GM19372 (cell line): ENCODE results near the gene HS3ST4.
"Not testable (repeated sequence)": the region's sequence is repeated elsewhere in the genome, so short reads cannot be mapped to it uniquely, and the experiment has no call there.

ENCODE experiments used
- ATAC-seq: cut with Tn5 transposase; IDR thresholded peaks from one replicate; pipeline ENCODE4 v1.9.1; 2021; ENCODE audit warnings: mild to moderate bottlenecking, low read depth, moderate library complexity; ENCODE audit not compliant: unreplicated experiment

The HS3ST4 gene

DNA sequence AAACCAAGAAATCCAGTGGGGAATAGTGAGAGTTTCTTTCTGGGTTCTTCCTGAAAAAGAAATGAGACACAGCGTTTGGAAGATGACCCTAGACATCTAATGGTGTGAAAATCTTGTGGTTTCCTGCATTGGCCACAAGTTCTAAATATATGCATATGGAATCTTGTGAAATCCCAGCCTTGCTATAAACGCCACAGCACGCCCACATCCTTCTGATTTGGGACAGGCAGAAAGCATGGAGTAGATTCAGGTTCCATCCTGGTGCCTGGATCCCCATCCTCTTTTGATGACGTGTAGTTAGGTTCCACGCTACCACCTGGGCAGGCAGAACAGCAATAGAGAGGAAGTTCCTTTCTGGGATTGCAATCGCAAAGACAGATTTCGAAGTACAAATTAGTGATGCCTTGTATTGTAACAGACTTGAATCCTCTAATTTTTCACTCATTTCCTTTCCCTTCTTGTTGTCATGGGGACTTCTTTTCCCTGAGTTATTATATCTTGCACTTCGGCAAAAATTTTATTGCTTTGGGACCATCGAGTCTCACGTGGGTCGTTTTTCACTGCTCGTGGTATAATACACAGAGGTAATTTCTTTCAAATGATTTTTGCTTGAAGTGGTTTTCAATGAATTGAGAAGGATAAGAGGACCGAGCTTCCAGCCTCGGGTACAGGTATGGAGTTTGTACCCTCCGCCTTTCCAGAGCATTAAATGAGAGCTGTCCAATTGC, 37.6 kb downstream of the HS3ST4 start:
- no peak for ATAC-seq

DNA sequence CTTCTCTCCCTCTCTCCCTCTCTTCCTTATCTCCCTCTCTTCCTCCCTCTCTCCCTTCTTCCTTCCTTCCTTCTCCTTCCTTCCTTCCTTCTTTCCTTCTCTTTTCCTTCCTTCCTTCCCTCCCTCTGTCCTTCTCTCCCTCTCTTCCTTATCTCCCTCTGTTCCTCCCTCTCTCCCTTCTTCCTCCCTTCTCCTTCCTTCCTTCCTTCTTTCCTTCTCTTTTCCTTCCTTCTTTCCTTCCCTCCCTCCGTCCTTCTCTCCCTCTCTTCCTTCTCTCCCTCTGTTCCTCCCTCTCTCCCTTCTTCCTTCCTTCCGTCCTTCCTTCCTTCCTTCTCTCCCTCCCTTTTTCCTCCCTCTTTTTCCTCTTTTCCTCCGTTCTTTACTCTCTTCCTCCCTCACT, 38.6 kb downstream of the HS3ST4 start:
- no peak for ATAC-seq

DNA sequence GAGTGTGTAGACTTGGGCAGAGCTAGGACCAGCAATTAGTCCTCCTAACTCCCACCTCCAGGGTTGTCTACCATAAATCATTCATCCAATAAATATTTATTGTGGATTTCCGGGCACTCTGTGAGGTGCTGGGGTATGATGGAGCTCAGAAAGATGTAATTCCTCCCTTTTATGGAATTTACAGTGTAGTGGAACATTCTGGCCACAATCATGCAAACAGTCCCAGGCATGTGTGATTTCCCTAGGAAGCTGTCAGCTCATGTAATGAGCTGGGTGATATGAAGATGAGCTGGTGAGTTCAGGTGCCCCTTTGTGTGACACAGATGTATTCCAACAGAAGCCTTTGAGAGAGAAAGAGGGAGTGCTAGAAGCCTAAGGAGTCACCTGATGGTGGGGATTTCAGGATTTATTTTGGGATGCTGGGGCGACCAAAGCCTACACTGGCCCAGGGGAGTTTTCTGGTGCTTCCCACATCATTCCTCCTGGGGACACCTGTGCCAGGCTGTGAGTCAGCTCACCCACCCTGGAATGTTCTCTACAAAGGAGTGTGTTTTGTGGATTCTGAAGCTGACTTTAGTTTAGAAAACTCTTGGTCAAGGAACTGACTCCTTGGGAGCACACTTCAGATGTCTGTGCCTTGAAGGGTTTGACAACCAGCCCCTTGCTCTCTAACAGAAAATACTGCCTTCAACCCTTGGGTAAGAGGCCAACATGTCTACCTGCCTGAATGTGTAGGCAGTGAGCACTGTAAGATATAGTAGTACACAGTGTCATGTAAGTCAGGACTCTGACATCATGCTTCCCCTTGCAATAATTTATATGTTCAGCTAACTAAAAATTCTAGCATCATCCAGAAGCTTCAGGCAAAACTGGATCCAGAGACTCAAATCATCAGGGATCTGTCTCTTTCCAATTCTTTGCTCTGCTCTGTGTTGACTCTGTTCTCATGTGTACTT, 42.9 kb downstream of the HS3ST4 start:
- ATAC-seq = no peak

DNA sequence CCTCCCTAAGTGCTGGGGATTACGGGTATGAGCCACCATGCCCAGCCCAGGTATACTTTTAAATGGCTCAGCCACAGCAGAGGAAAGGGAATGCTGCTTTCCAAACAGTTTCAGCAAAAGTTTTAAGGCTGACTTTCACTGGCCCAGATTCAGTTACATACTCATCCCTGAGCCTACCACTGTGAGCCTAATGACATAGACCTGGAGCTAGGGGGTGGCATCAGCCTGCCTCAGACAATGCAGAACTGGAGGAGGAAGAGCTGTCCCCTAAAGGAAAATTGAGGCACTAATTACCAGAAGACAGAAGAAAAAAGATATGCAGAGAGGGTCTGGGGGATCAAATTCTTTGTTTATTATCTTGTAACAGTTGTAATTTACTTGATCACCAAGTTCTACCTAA, 43.9 kb downstream of the HS3ST4 start:
- ATAC-seq = no peak

DNA sequence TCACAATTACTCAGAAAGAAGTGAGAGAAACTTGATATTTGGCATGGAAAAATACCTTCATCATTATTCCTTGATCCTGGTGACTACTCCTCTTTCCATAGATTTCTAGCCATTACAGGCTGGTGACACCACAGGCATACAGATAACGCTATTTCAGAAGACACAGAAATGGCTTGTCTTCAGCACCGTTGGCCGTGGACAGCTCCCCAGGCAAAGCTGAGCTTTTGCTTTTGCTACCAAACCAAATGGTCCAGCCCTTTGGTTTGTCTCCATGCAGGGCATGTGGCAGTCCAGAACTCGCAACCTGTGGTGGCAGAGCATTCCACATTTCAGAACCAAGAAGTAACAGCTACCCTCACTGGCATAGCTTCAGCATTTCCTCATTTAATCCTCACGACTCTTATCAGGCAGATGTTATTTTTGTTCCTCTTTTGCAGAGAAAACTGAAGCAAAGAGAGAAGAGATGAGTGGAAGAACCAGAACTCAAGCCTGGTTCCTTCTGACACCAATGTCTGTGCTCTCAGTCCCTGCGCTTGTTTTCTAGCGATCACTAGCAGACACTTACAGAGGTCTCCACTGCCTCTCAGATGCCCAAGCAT, 55.5 kb downstream of the HS3ST4 start:
- no peak for ATAC-seq

DNA sequence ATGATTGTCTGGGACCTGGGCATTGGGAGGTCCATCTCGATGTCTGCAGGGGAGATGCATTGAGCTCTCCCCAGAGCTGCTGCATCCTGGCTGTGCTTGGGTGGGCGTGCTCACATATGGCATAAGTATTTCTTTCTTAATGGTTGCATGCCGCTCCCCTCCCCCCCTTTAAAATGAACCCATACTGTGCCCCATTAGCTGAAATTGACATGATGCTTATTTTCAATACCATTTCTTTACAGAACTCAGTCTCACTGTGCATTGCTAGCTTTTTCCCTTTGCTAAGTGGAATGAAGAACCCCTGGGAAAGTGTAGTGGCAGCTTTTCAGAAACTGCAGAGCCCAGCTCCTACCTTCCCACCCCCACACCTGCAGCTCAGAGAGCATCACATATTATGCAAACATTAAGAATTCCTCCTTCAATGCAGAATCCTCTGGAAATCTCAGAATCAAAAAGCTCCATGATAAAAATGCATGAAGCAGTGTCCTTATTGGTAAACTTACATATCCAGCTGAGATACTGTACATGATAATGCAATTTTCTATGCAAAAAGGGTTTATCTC, 56.4 kb downstream of the HS3ST4 start:
- ATAC-seq = no peak

DNA sequence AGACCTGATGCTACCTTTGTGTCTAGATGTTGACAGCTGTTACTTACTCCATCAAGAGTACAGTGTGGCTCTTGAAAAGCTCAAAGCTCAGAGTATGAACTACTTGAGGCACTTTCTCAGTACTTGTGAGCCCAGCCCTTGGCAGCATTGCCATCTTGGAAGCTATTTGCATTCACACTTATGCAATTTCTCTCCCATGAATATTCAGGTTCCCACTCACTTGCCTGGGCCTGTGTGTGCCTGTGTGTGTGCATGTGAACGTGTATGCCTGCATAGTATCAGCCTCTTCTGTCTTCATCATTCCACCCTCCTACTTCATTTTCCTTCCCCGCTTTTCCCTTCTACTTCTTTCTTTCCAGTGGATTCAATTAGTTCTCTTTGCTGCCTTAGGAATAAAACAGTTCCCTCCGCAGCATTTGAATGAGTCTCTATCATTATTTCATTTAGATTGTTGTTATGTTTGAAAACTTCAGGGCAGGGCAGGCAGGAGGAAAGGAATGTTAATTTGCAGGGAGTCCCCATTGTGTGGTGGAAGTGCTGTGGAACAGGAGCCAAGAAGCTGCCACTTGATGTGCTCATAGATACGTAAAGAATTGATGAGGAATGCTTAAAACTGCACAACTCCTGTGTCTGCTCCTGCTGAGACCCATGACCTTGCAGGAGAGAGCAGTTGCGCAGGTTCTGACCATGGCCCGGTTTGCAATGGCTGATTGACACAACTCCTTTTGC, 58.9 kb downstream of the HS3ST4 start:
- no peak for ATAC-seq

DNA sequence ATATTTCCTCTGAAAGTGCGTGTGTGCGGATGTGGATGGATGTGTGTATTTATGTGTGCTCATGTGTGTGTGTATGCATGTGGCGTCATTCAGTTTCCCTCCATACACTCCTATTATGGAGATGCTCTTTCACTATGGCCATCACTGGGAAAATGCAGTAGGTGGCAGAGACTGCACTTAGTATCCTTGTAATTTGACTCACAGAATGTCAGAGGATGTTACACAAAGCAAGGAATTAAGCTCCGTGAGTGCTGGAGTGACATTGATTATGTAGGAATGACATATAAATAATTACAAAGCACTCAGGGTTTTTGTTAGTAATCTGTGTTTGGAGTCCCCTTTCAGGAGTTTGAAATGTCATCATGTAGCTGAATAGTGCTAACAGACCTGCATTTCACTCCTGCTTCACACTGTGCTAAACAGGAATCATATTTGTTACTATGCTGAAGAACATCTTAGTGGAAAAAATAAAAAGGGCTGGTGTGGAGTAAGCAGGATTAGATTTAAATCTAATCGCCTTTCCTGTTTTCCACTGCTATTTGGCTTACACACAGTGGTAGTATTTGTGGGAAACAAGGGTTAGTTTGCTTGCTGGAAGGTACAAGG, 59.6 kb downstream of the HS3ST4 start:
- ATAC-seq = no peak

DNA sequence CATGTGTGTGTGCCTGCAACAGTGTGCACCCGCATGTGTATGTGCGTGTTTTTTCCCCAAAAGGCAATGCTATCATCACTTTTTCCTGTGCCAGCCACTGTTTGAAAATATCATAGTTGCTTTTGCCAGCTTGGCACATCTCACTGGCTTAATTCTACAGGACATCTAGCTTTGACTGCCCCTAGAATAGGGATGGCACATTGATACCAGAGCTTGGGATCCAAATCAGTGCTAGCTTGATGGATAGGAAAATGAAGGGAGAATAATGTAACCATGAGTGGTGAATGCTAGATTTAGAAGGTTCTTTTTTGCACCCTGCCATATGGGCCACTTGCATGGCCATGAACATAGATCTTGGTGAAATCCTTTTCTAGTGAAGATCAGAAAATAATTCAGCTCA, 72.7 kb downstream of the HS3ST4 start:
- no peak for ATAC-seq

DNA sequence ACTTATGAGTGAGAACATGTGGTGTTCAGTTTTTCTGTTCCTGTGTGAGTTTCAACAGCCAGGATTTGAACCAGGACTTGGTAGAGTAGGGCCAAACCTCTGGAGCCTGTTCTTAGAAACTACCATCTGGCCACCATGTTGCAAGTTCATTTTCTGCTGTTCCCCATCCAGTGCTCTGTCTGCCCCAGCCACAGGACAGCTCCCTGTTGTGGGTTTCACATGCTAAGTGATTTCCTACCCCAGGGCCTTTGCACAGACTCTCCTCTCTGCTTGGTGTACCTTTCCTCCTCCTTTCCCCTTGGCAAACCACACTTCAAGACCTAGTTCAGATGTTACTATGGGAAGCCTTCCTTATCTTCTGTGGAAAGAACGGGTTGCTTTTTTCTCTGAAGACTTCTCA, 79.5 kb downstream of the HS3ST4 start:
- ATAC-seq = no peak

DNA sequence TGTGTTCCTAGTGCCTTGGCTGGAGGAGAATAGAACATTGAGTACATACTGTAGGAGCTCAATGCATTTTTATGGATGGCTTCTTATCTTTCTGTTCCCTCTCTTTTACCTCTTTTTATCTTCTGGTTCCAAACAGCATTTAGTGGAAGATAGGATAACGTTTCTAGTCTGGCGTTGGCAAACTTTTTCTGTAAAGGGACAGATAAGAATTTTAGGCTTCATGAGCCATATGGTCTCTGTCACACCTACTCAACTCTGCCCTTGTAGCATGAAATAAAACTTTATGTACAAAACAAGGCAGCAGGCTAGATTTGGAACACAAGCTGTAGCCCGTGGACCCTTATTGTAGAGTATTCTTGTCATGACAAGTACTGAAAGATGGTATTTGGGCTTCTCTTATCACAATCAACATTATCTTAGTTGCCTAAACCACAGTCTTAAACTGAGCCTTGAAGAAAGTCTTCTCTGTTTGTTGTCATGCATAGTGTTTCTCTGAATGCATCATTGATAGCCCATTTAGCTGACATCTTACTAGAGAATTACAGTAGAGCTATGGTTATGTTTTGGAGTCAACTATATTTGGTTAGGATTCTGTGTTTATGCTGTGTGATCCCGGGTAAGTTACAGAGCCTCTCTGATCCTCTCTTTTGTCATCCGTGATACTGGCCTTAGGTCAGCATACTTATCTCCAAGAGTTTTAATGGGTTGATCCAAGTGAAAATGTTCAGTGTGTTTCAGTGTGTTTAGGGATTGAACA, 80.2 kb downstream of the HS3ST4 start:
- no peak for ATAC-seq

DNA sequence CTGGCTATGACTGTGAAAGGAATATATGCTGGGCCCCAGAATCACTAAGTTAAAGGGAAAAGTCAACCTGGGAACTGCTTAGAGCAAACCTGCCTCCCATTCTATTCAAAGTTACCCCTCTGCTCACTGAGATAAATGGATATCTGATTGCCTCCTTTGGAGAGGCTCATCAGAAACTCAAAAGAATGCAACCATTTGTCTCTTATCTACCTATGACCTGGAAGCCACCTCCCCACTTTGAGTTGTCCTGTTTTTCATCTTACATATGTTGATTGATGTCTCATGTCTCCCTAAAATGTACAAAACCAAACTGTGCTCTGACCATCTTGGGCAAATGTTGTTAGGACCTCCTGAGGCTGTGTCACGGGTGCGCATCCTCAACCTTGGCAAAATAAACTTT, 84.5 kb downstream of the HS3ST4 start:
- not testable (repeated sequence) for ATAC-seq

DNA sequence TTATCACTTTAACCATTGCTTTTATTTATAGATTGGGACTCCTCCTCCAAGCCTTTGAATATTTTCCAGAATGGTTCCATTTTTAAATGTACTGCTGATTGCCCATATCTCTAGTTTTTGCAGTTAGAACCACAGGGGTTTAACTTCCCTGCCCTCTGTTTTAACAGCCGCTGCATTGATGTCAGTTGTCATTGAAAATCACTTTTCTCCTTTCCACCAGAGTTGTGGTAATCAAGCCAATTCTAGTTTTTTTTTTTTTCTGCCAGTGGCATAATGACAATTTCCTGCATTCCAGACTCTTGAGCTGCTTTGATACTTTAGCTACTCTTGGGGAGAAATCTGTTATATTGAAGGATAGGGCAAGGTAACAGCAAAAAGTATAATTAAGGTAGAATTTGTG, 91.5 kb downstream of the HS3ST4 start:
- no peak for ATAC-seq

DNA sequence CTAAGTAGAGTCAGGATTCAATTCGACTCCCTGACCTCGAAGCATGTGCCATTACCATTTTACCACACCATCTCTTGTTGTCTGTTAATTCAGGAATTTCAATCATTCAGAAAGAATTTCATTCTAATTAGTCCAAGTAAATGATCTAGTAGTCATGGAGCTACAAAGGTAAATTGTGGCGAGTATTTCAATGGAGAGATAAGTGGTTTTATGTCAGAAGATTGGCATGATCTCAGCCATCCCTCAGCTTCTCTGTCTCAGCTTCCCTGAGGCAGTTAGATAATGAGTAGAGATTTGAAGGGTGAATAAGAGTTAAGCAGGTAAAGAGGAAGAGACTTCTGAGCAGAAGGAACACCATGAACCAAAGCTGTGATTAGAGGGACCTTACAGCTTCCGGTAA, 93.6 kb downstream of the HS3ST4 start:
- no peak for ATAC-seq

DNA sequence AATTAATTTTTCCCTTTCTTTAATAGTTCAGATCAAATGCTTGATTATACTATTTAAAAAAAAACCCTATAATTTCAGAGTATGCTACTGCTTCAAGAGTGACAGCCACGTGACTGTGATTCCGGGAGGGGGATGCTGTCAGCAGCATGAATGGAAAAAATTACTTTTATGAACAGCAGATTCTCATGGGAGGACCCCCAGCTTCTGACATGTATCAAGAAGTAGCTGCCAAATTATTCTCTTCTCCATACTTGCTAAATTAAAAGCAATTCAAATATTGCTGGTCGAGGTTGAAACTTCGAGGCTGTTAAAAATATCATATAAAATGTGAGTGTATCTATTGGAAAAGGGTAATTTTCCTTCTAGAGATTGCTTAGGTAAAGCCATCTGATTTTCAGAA, 95.0 kb downstream of the HS3ST4 start:
- ATAC-seq = no peak

DNA sequence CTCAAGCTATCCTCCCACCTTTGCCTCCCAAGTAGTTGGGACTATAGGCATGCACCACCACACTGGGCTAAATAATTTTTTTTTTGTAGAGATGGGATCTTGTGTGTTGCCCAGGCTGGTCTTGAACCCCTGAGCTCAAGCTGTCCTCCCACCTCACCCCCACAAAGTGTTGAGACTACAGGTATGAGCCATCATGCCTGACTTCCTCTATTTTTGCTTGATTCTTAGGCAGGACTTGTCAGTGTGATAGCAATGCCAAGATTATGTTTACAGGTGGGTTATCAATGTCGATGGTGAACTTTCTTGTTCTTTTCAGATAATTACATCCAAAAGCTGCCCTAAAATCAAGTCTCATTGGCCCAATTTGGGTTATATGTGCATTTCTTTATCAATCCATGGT, 96.9 kb downstream of the HS3ST4 start:
- ATAC-seq = no peak

DNA sequence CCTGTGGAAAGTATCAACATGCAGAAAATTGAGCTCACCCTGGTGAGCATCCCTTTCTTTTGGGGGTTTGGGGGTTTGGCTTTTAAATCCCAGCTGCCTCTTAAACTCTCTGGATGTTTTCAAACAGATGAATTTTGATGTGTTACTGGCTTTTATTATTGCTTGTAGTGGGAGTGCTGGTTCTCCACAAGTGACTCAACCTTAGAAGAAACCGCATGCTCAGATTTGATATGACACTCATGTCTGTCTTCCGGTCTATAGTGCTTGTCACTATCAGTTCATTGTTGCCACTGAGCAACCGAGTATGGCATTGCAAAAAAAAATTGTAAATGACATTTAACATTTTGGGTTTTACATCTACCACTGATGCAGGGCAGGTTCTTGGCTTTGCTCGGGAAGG, 104.5 kb downstream of the HS3ST4 start:
- no peak for ATAC-seq

DNA sequence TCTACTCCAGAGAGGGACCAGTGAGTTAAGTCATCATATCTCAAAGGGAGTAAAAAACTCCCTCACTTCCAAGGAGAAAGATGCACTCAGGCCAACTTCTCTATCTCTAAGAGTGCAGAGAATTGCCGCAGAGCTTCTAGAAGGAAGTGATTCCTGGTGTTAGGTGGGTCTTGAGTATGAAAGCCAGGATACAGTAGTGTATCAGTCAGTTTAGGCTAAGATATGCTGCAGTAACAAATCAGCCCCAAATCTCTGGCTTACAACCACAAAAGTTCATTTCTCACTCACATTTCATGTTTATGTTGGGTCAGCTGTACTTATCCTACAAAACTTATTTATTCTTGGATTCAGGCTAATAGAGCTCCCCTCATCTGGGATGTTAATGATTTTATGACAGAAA, 106.3 kb downstream of the HS3ST4 start:
- ATAC-seq = no peak

DNA sequence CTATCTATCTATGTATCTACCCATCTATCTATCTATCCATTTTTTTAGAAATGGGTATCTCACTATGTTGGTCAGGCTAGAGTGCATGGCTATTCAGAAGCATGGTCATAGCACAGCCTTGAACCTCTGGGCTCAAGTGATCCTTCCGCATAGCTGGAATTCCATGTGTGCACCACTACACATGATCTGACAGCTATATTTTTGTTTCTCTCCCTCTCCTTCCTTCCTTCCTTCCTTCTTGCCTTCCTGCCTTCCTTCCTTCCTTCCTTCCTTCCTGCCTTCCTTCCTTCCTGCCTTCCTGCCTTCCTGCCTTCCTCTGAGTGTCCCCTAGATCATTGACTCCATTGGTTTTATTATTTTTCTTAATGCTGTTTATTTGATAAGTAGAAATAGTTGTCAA, 108.1 kb downstream of the HS3ST4 start:
- ATAC-seq = no peak
